NCI-H2029 treated with DMSO at 0.1 percent for 48 hours (cell line): Measurements from ENCODE around the gene CD3D.

Experiments used
- DNase-seq: peaks from one replicate; lab custom pipeline; 2025; lab: John Stamatoyannopoulos, UW

The CD3D gene

GRCh38 chr11:118342503-118343161 is at the start of gene CD3D:
CD3D (minus strand) TSS chr11:118342705; CDS start chr11:118342607, 98 bp downstream.
- no peak for DNase-seq

GRCh38 chr11:118383657-118384056 is 41.2 kb upstream of the CD3D start:
- no peak for DNase-seq

GRCh38 chr11:118382954-118383353 is 40.4 kb upstream of the CD3D start:
- no peak for DNase-seq

GRCh38 chr11:118380571-118380970 is 38.1 kb upstream of the CD3D start:
- no peak for DNase-seq

- DNase-seq = no peak
Measured at GRCh38 chr11:118379497-118379896, 37.0 kb upstream of the CD3D start.

GRCh38 chr11:118375978-118376377 is 33.5 kb upstream of the CD3D start:
- DNase-seq = no peak

GRCh38 chr11:118374729-118375128 is 32.2 kb upstream of the CD3D start:
- DNase-seq = no peak

- no peak for DNase-seq
Measured at GRCh38 chr11:118373871-118374270, 31.4 kb upstream of the CD3D start.

GRCh38 chr11:118373263-118373662 is 30.8 kb upstream of the CD3D start:
- no peak for DNase-seq

GRCh38 chr11:118370774-118371173 is 28.3 kb upstream of the CD3D start:
- DNase-seq = no peak

GRCh38 chr11:118366287-118366686 is 23.8 kb upstream of the CD3D start:
- no peak for DNase-seq

GRCh38 chr11:118364956-118365615 is 22.6 kb upstream of the CD3D start:
- no peak for DNase-seq

- peak; percentile 83 for DNase-seq
Measured at GRCh38 chr11:118359295-118359958, 16.9 kb upstream of the CD3D start, which contains the start of gene UBE4A. UBE4A (plus strand) TSS chr11:118359600; CDS start chr11:118365081, 5,481 bp downstream.

GRCh38 chr11:118358071-118358470 is 15.6 kb upstream of the CD3D start:
- no peak for DNase-seq

- no peak for DNase-seq
Measured at GRCh38 chr11:118353084-118353710, 10.7 kb upstream of the CD3D start.

GRCh38 chr11:118349475-118349874 is 7.0 kb upstream of the CD3D start:
- DNase-seq = no peak

- no peak for DNase-seq
Measured at GRCh38 chr11:118343981-118344515, 1.5 kb upstream of the CD3D start, which contains the start of gene CD3G. CD3G (plus strand) TSS chr11:118344344; CDS start chr11:118344424, 80 bp downstream.

- no peak for DNase-seq
Measured at GRCh38 chr11:118343248-118343647, 743 bp upstream of the CD3D start.

GRCh38 chr11:118341815-118342489 is 553 bp downstream of the CD3D start:
- DNase-seq = no peak

- no peak for DNase-seq
Measured at GRCh38 chr11:118341261-118341660, 1.2 kb downstream of the CD3D start.

- DNase-seq = no peak
Measured at GRCh38 chr11:118340449-118340848, 2.1 kb downstream of the CD3D start.
